ENCODE results near the gene RBMX.

GRCh38 chrX:136872091-136872700 is 8.3 kb downstream of the RBMX start:
- TF ChIP-seq CTCF (conservative IDR thresholded peaks at IDR 0.05; ENCODE audit: low read depth, low read length): no peak
- no peak for TF ChIP-seq POLR2A (IDR thresholded peaks at IDR 0.05; ENCODE audit: low read depth, low read length)
- TF ChIP-seq FOS (IDR thresholded peaks at IDR 0.05; ENCODE audit: low read depth, low read length): no peak
- TF ChIP-seq RFX5 (IDR thresholded peaks at IDR 0.05; ENCODE audit: low read depth, low read length): no peak
- no peak for TF ChIP-seq SMC3 (IDR thresholded peaks at IDR 0.05; ENCODE audit: low read depth, low read length)
- TF ChIP-seq MXI1 (IDR thresholded peaks at IDR 0.05; ENCODE audit: borderline replicate concordance, low read depth, low read length): no peak
- TF ChIP-seq CHD1 (IDR thresholded peaks at IDR 0.05; ENCODE audit: low read depth, low read length): no peak
- TF ChIP-seq ELK1 (IDR thresholded peaks at IDR 0.05; ENCODE audit: borderline replicate concordance, low read depth, low read length): no peak
- no peak for TF ChIP-seq CEBPB (IDR thresholded peaks at IDR 0.05; ENCODE audit: low read depth, low read length)
- TF ChIP-seq NFE2L2 (IDR thresholded peaks at IDR 0.05; ENCODE audit: low read depth, low read length): no peak
- TF ChIP-seq MAFK (IDR thresholded peaks at IDR 0.05; ENCODE audit: low read depth, low read length): no peak
- TF ChIP-seq RAD21 (IDR thresholded peaks at IDR 0.05; ENCODE audit: low read length): no peak
- no peak for TF ChIP-seq USF2 (IDR thresholded peaks at IDR 0.05; ENCODE audit: low read depth, low read length)
